NCI-H82 (cell line): ENCODE measurements around the gene SCD.

Source experiments
- DNase-seq: peaks from one replicate; lab custom pipeline; 2025; lab: John Stamatoyannopoulos, UW

Gene SCD

GRCh38 chr10:100340948-100341847 is 5.8 kb upstream of the SCD start:
- no peak for DNase-seq

- peak; percentile 80 for DNase-seq
Observed at GRCh38 chr10:100341953-100342626, 4.9 kb upstream of the SCD start.

- no peak for DNase-seq
Observed at GRCh38 chr10:100342627-100342972, 4.4 kb upstream of the SCD start.

GRCh38 chr10:100344241-100344788 is 2.7 kb upstream of the SCD start:
- no peak for DNase-seq

GRCh38 chr10:100345570-100346330 is 1.3 kb upstream of the SCD start:
- peak; percentile 58 for DNase-seq

GRCh38 chr10:100346351-100346764 is 675 bp upstream of the SCD start:
- peak; percentile 86 for DNase-seq

GRCh38 chr10:100347568-100348195 is 649 bp downstream of the SCD start:
- peak; percentile 59 for DNase-seq

GRCh38 chr10:100348389-100348927 is 1.4 kb downstream of the SCD start:
- DNase-seq, result no peak

GRCh38 chr10:100349087-100349486 is 2.1 kb downstream of the SCD start:
- DNase-seq, result no peak

- peak; percentile 36 for DNase-seq
Observed at GRCh38 chr10:100349672-100350071, 2.6 kb downstream of the SCD start.

GRCh38 chr10:100350914-100351485 is 4.0 kb downstream of the SCD start:
- no peak for DNase-seq

- DNase-seq, result no peak
Observed at GRCh38 chr10:100353770-100354485, 6.9 kb downstream of the SCD start.

- DNase-seq, result no peak
Observed at GRCh38 chr10:100355086-100355485, 8.1 kb downstream of the SCD start.

- DNase-seq, result no peak
Observed at GRCh38 chr10:100356067-100357017, 9.3 kb downstream of the SCD start.

GRCh38 chr10:100357059-100357858 is 10.2 kb downstream of the SCD start:
- no peak for DNase-seq

GRCh38 chr10:100359030-100359432 is 12.0 kb downstream of the SCD start:
- no peak for DNase-seq

- no peak for DNase-seq
Observed at GRCh38 chr10:100359529-100360150, 12.6 kb downstream of the SCD start.

GRCh38 chr10:100360234-100360633 is 13.2 kb downstream of the SCD start:
- no peak for DNase-seq
